ENCODE measurements around the gene AGAP1.
"Not testable (repeated sequence)": the region's sequence is repeated elsewhere in the genome, so short reads cannot be mapped to it uniquely, and the experiment has no call there.

Gene AGAP1

DNA sequence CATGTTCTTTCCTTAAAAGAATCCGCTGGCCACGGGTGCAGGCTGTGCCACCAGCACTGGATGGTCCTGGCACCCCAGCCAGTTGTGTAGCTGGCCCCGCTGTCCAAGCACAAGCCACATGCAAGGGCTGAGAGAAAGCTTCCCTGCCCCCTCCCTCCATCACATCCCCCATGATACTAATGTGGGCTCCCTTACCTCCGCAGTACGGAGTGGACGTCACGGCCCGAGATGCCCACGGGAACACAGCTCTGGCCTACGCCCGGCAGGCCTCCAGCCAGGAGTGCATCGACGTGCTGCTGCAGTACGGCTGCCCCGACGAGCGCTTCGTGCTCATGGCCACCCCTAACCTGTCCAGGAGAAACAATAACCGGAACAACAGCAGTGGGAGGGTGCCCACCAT, 629.9 kb downstream of the AGAP1 start:
- DNase-seq, result no peak

DNA sequence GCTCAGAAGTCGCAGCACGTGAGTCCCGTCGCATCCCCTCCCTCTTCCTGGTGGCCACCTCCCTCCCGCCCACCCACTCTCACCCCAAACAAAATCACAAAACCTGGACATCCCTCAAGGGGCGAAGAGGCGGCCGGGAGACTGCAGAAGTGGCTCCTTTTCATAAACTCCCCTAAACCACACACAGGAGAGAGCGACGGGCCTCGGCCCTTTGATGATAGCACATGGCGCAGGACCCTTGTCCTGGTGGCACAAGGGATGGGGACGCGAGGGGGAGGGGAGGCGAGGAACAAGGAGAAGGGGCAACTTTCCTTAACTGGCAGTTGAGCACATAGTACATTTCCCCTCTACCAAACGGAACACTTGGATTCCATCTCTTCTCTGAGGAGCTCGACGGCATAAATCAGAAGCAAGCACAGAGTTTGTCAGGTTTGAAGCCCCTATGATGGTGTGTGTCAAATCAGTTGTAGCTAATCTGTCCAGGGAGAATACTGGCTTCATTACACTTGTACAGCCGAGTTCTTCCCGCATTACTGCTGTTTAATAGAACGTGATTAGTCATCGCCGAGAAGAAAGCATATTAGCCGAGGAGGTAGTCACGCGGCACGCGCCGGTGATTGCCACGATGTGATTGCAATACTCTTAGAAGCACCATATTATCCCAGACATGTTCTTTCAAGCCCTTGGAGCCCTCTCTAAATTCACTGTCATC, 630.5 kb downstream of the AGAP1 start:
- no peak for DNase-seq

GRCh38 chr2:236125541-236125940, 631.7 kb downstream of the AGAP1 start:
- no peak for DNase-seq

DNA sequence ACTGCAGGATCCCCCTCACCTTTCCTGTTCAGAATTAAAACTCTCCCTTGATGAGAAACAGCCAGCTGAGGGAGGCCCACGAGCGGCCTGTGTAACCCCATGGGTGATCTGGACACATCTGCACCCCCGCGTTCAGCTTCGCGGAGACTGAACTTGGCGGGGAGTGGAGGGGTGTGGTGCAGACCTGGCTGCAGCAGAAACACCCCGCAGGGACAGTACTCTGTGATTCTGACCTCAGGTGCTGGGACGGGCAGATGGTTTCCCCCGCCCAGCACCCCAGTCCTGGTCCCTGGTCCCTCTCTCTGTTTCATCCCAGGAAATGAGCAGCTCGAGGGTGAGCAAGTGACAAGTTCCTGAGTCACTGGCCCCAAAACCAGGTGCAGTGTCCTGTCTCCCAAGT, 633.2 kb downstream of the AGAP1 start:
- DNase-seq, result no peak

- no peak for DNase-seq
Observed at GRCh38 chr2:236128321-236128720, 634.5 kb downstream of the AGAP1 start.

- DNase-seq, result no peak
Observed at GRCh38 chr2:236129935-236130334, 636.1 kb downstream of the AGAP1 start.

GRCh38 chr2:236130349-236130998, 636.6 kb downstream of the AGAP1 start:
- no peak for DNase-seq

GRCh38 chr2:236131073-236131692, 637.3 kb downstream of the AGAP1 start:
- no peak for DNase-seq

- no peak for DNase-seq
Observed at GRCh38 chr2:236133410-236134012, 639.7 kb downstream of the AGAP1 start.

GRCh38 chr2:236136538-236136937, 642.7 kb downstream of the AGAP1 start:
- no peak for DNase-seq

- DNase-seq, result no peak
Observed at GRCh38 chr2:236137066-236137465, 643.2 kb downstream of the AGAP1 start.

- DNase-seq, result not testable (repeated sequence)
Observed at GRCh38 chr2:236141616-236142015, 647.8 kb downstream of the AGAP1 start.

DNA sequence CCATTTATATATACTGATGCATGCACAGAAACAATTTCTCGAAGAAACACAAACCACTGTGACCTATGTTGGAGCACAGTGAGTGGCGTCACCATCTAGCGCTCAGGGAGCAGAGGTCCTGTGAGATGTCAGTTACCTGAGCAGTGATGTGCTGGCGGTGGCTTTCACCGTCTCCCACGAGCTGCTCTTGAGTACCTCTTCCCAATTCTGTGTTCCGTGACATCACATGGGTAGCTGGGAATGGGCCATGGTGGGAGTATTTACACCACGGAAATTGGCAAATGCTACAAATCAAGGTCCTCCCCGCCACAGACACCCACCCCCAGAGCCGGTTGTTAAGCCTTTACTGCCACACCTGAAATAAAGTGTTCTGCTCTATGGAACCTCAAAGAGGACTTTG, 650.0 kb downstream of the AGAP1 start:
- no peak for DNase-seq

- no peak for DNase-seq
Observed at GRCh38 chr2:236146436-236146835, 652.6 kb downstream of the AGAP1 start.

DNA sequence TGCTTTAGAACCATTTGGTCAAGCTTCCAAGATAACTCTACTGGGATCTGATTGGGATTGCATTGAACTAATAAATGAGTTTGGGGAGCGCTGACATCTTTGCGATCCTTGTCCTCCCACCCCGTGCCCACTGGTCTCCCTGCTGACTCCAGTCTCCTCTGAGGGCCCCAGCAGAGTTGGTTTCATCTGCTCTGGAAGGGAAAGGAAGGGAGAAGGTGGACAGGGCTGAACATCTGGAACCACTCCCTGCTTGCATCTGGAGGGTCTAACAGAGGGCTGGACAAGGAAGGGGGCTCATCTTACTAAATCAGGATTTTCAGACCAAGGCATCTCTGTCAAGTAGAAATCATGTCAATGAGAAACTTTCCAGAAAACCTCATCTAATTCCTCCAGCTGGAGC, 661.6 kb downstream of the AGAP1 start:
- DNase-seq, result no peak

DNA sequence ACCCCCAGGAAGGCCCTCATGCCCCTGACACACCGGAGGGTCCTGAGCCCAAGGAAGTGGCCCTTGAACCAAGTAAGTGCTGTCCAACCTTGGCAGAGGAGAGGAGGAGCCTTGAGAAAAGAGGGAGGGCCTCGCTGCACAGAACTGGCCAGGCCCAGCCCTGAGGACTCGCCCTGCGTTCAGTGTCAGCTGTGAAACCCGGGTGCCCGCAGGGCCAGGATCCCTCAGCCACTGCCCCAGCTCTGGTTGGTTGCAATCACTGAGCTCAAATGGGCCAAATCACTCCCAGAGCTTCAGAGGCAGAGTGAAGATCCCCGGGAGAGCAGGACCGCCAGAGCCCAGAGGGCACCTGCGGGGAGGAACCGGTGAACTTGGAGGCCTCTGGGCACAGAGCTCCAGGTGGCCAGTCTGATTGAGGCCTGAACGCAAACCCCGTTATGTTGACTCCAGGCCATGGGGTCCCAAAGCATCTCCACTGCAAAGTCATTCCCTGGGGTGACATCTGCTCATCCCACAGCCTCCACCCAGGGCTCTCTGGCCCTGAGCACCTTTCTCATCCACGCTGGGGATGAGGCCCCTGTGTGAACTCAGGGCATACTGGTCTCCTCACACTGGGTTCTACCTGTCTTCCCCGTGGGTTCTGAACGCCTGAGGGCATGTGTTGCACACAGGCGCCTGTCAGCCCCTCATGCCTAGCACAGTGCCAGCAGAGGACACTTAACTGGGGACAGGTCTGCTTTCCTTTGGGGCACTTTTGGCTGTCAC, 662.4 kb downstream of the AGAP1 start:
- DNase-seq, result no peak

DNA sequence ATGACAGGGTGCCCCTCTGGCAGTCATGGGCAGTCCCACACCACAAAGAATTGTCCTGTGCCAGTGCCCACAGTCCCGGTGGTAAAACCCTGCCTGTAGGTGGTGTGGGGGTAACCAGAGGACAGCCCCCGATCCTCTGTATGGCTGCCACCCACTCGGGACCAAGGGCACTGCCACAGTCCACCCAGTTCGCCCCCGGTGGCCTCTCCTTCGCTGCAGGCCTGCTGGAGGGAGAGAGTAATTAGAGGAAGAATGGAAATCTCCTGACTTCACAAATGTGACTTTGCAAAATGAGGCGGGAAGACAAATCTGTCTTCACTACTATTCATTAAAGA, 663.0 kb downstream of the AGAP1 start:
- DNase-seq, result no peak

- DNase-seq, result no peak
Observed at GRCh38 chr2:236157366-236157765, 663.5 kb downstream of the AGAP1 start.

- DNase-seq, result no peak
Observed at GRCh38 chr2:236157815-236158498, 664.1 kb downstream of the AGAP1 start.

DNA sequence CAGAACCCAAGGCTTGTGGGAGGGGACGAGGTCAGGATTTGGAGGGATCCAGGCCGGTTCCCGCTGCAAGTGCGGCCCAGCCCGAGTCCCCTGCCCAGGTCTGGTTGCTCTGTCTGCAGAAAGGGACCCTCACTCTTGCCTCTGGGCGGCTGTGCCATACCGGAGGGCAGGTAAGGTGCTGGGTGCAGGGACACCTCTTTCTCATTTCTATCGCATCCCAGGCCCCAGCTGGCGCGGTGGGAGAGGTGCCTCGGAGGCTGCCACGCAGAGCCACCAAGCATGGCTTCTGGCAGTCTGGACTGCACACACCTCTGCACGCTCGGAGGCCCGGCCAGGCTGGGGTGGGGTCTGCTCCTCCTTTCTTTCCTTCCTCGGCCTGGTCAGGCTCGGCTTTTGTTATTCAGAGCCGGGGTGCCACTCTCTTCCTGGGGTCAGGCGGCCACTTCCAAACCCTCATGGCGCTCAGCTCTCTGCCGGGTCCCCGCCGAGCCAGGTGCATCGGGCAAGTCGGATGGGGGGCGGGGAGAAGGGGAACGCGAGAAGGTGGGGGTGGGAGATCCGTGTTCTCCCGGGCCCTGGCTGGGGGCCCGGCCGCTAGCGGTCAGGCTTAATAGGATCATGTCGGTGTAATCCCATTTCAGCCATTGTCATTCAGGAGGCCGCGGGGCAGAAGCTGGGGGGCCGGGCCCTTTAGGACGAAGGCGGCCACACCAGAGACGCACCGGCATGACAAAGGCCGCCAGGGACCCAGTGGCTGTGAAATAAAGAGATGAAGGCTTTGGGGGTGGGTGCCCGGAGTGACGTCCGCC, 665.3 kb downstream of the AGAP1 start:
- no peak for DNase-seq

DNA sequence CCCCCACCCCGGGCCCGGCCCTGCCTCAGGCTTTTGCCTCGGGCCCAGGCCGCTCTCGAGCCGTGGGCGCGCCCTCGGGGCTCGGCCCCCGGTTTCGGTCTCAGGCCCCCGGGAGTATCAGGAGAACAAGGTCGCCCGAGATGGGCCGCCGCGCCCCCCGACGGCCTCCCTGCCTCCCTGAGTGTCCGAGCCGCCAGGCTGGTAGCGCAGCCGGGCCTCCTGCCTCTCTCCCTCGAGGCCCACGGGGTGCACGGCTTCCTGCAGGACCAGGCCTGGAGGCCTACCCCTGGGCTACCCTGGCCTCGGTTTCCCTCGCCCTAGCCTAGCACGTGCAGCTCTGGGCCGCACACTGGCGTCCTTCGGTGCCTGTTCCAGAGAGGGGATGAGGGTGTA, 665.9 kb downstream of the AGAP1 start:
- DNase-seq, result no peak

All from CD4-positive, alpha-beta T cell treated with Interleukin-10 for 1 hour (primary cell).